K562 (cell line): ENCODE data around the gene PAQR7. TPM values are rescaled to one million over a fixed set of nuclear protein-coding genes. Genes with fewer than 3 reads are reported as not detected.

Source experiments
- BRCA1 ChIP-seq, 2 experiments: fragments of 450-650 bp in 1 of 2; sonication (generic) in 1 of 2; formaldehyde crosslinking in 1 of 2; IDR thresholded peaks; 2 replicates each; pipeline versions ENCODE4 v1.5.0 to v1.6.1; 2017 to 2020; ENCODE audit warnings: mild to moderate bottlenecking in 1 of 2, missing genetic modification reagents in 1 of 2
- BRD4 ChIP-seq: fragments of 200-600 bp; sonication (generic); IDR thresholded peaks from 2 replicates; pipeline ENCODE4 v1.6.1; 2017; ENCODE audit warnings: inconsistent platforms
- FOXP1 ChIP-seq: sonication (generic); formaldehyde crosslinking; IDR thresholded peaks from 2 replicates; pipeline ENCODE4 v1.8.0; 2022; ENCODE audit warnings: mild to moderate bottlenecking, missing genetic modification reagents
- MEF2D ChIP-seq: conservative IDR thresholded peaks from 2 replicates; pipeline ENCODE4 v1.6.1; 2016; ENCODE audit warnings: low read depth, missing genetic modification characterization, missing compliant biosample characterization
- NR2C1 ChIP-seq, 2 experiments: fragments of 450-650 bp; IDR thresholded peaks; 2 replicates each; pipeline ENCODE4 v1.6.1; 2017; ENCODE audit warnings: mild to moderate bottlenecking in 2 of 2, antibody characterized with exemption in 1 of 2, inconsistent platforms in 1 of 2, missing compliant biosample characterization in 1 of 2, missing genetic modification characterization in 1 of 2
- NUFIP1 ChIP-seq: fragments of 450-650 bp; IDR thresholded peaks from 2 replicates; pipeline ENCODE4 v1.6.1; 2018; ENCODE audit not compliant: partially characterized antibody
- PCBP2 ChIP-seq: fragments of 200-400 bp; formaldehyde crosslinking; IDR thresholded peaks from 2 replicates; pipeline ENCODE4 v1.6.1; 2018; ENCODE audit warnings: low read length, low read depth, mild to moderate bottlenecking, moderate library complexity; ENCODE audit not compliant: poor library complexity, severe bottlenecking
- PPARD ChIP-seq: fragments of 250-450 bp; sonication (Bioruptor Pico); IDR thresholded peaks from 2 replicates; pipeline ENCODE4 v1.8.0; 2022; ENCODE audit warnings: inconsistent platforms, mild to moderate bottlenecking, moderate library complexity
- SMAD3 ChIP-seq: fragments of 450-650 bp; formaldehyde crosslinking; conservative IDR thresholded peaks from 2 replicates; pipeline ENCODE4 v1.4.0; 2020; ENCODE audit warnings: mild to moderate bottlenecking
- ZNF197 ChIP-seq: fragments of 200-800 bp; sonication (Bioruptor generic); IDR thresholded peaks from 2 replicates; pipeline ENCODE4 v1.6.1; 2016; ENCODE audit warnings: low read depth, missing genetic modification characterization, missing compliant biosample characterization
- polyA plus RNA-seq, 8 experiments: library from polyadenylated mRNA; depleted of rRNA in 4 of 8; stranded (reverse) in 5 of 8; unstranded in 3 of 8; fragments of >200 nt; fragmentation: Nextera tagmentation in 2 of 8; fragmentation: Illumina TruSeq in 1 of 8; extraction: Ambion mirVana in 2 of 8; extraction: Trizol in 1 of 8; gene quantifications; 2 replicates each; pipeline versions ENCODE4 v1.2.1 to v1.2.3, GENCODE V29; 2011 to 2014; ENCODE audit warnings: inconsistent platforms in 1 of 8, missing spikeins in 1 of 8
- total RNA-seq, 7 experiments: library from RNA; depleted of rRNA in 6 of 7; stranded (reverse); fragments of >200 nt in 6 of 7; fragmentation: Illumina TruSeq in 2 of 7; extraction: Trizol in 2 of 7; gene quantifications; 2 replicates each; pipeline versions ENCODE4 v1.2.1 to v1.2.3, GENCODE V29; 2011 to 2021; ENCODE audit warnings: low replicate concordance in 1 of 7
- TF ChIP-seq, protein P1 (sequence below), 3 experiments: IDR thresholded peaks in 2 of 3; conservative IDR thresholded peaks in 1 of 3; 2 replicates each; pipeline ENCODE4 v1.5.1; 2011 to 2012; ENCODE audit warnings: low read length in 3 of 3, mild to moderate bottlenecking in 3 of 3, control low read depth in 2 of 3, improper control_type of control experiment in 1 of 3, inconsistent platforms in 1 of 3, low read depth in 1 of 3, mixed read lengths in 1 of 3, moderate library complexity in 1 of 3; ENCODE audit not compliant: insufficient read depth in 2 of 3
- TF ChIP-seq, protein P2 (sequence below), 2 experiments: fragments of 450-650 bp in 1 of 2; sonication (generic) in 1 of 2; formaldehyde crosslinking in 1 of 2; IDR thresholded peaks; 2 replicates each; pipeline versions ENCODE4 v1.7.1 to v1.9.0; 2016 to 2022; ENCODE audit warnings: inconsistent platforms in 1 of 2, mild to moderate bottlenecking in 1 of 2, missing genetic modification reagents in 1 of 2
- TF ChIP-seq, protein P3 (sequence below): fragments of 450-650 bp; IDR thresholded peaks from 2 replicates; pipeline ENCODE4 v1.6.1; 2018; ENCODE audit not compliant: partially characterized antibody

Gene PAQR7
- total and polyA plus RNA-seq, 9 of the 15 experiments (the other 6 are each of a cell fraction or from before 2014, with no cell fraction given): 1.1 to 5.2 (median 2.6) TPM

DNA sequence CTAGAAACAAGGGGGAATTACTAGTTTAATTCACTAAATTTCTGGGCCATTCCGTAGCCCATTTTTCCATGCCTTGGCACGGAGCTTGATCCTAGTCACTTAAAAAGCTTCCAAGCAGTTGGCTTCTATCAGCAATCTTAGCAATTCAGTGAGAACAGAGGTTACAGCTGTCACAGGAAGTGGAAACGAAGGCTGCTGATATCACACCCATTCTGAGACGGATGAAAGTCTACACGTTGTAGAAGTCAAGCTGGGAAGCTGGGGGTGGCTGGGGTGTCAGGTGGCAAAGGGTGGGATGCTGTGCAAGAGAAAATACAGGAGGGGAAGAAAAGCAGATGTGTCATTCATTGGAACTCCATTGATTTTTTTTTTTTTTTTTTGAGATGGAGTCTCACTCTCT, 42.5 kb upstream of the PAQR7 start (continued):
- TF ChIP-seq, protein P1, sequence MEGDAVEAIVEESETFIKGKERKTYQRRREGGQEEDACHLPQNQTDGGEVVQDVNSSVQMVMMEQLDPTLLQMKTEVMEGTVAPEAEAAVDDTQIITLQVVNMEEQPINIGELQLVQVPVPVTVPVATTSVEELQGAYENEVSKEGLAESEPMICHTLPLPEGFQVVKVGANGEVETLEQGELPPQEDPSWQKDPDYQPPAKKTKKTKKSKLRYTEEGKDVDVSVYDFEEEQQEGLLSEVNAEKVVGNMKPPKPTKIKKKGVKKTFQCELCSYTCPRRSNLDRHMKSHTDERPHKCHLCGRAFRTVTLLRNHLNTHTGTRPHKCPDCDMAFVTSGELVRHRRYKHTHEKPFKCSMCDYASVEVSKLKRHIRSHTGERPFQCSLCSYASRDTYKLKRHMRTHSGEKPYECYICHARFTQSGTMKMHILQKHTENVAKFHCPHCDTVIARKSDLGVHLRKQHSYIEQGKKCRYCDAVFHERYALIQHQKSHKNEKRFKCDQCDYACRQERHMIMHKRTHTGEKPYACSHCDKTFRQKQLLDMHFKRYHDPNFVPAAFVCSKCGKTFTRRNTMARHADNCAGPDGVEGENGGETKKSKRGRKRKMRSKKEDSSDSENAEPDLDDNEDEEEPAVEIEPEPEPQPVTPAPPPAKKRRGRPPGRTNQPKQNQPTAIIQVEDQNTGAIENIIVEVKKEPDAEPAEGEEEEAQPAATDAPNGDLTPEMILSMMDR (IDR thresholded peaks at IDR 0.05 in 2 of 3, conservative IDR thresholded peaks at IDR 0.05 in 1 of 3; ENCODE audit: insufficient read depth in 2 of 3, low read depth in 1 of 3, low read length in 3 of 3): no peak
- TF ChIP-seq, protein P2, sequence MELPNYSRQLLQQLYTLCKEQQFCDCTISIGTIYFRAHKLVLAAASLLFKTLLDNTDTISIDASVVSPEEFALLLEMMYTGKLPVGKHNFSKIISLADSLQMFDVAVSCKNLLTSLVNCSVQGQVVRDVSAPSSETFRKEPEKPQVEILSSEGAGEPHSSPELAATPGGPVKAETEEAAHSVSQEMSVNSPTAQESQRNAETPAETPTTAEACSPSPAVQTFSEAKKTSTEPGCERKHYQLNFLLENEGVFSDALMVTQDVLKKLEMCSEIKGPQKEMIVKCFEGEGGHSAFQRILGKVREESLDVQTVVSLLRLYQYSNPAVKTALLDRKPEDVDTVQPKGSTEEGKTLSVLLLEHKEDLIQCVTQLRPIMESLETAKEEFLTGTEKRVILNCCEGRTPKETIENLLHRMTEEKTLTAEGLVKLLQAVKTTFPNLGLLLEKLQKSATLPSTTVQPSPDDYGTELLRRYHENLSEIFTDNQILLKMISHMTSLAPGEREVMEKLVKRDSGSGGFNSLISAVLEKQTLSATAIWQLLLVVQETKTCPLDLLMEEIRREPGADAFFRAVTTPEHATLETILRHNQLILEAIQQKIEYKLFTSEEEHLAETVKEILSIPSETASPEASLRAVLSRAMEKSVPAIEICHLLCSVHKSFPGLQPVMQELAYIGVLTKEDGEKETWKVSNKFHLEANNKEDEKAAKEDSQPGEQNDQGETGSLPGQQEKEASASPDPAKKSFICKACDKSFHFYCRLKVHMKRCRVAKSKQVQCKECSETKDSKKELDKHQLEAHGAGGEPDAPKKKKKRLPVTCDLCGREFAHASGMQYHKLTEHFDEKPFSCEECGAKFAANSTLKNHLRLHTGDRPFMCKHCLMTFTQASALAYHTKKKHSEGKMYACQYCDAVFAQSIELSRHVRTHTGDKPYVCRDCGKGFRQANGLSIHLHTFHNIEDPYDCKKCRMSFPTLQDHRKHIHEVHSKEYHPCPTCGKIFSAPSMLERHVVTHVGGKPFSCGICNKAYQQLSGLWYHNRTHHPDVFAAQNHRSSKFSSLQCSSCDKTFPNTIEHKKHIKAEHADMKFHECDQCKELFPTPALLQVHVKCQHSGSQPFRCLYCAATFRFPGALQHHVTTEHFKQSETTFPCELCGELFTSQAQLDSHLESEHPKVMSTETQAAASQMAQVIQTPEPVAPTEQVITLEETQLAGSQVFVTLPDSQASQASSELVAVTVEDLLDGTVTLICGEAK (IDR thresholded peaks at IDR 0.05): no peak
- TF ChIP-seq, protein P2 (CRISPR knock-in tag; IDR thresholded peaks at IDR 0.05): no peak
- TF ChIP-seq NUFIP1 (no peak), MEF2D (tag) (no peak), BRD4 (no peak), ZNF197 (CRISPR knock-in tag) (no peak), NR2C1 (IDR thresholded peaks at IDR 0.05) (0 out of 2 replicates have a peak, but pooled peaks have one; percentile 19), NR2C1 (tag; IDR thresholded peaks at IDR 0.05) (peak; percentile 43; the same call in 1 of the 2 replicates), PPARD (CRISPR knock-in tag) (no peak), BRCA1 (IDR thresholded peaks at IDR 0.05) (no peak), BRCA1 (CRISPR knock-in tag; IDR thresholded peaks at IDR 0.05) (no peak), SMAD3 (CRISPR knock-in tag) (no peak), PCBP2 (no peak), FOXP1 (CRISPR knock-in tag) (no peak)
- TF ChIP-seq, protein P3, sequence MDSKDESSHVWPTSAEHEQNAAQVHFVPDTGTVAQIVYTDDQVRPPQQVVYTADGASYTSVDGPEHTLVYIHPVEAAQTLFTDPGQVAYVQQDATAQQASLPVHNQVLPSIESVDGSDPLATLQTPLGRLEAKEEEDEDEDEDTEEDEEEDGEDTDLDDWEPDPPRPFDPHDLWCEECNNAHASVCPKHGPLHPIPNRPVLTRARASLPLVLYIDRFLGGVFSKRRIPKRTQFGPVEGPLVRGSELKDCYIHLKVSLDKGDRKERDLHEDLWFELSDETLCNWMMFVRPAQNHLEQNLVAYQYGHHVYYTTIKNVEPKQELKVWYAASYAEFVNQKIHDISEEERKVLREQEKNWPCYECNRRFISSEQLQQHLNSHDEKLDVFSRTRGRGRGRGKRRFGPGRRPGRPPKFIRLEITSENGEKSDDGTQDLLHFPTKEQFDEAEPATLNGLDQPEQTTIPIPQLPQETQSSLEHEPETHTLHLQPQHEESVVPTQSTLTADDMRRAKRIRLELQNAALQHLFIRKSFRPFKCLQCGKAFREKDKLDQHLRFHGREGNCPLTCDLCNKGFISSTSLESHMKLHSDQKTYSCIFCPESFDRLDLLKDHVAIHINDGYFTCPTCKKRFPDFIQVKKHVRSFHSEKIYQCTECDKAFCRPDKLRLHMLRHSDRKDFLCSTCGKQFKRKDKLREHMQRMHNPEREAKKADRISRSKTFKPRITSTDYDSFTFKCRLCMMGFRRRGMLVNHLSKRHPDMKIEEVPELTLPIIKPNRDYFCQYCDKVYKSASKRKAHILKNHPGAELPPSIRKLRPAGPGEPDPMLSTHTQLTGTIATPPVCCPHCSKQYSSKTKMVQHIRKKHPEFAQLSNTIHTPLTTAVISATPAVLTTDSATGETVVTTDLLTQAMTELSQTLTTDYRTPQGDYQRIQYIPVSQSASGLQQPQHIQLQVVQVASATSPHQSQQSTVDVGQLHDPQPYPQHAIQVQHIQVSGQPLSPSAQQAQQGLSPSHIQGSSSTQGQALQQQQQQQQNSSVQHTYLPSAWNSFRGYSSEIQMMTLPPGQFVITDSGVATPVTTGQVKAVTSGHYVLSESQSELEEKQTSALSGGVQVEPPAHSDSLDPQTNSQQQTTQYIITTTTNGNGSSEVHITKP: peak; percentile 17
